Liver (tissue), 3 donors: ENCODE data around the gene JPH3.

Experiments used
- EGR1 ChIP-seq, 2 donors: IDR thresholded peaks; 2 replicates each; pipeline ENCODE4 v1.6.1; 2016 to 2018; ENCODE audit warnings: antibody characterized with exemption in 2 of 2, low read depth in 2 of 2
- FOXA1 ChIP-seq: IDR thresholded peaks from 2 replicates; pipeline ENCODE4 v1.6.1; 2016; ENCODE audit warnings: antibody characterized with exemption
- FOXA2 ChIP-seq: IDR thresholded peaks from 2 replicates; pipeline ENCODE4 v1.6.1; 2016; ENCODE audit warnings: antibody characterized with exemption
- GABPA ChIP-seq, 2 donors: IDR thresholded peaks in 1 of 2; conservative IDR thresholded peaks in 1 of 2; 2 replicates each; pipeline ENCODE4 v1.6.1; 2016; ENCODE audit warnings: antibody characterized with exemption in 2 of 2, mild to moderate bottlenecking in 1 of 2, moderate library complexity in 1 of 2
- HNF4A ChIP-seq, 2 donors: conservative IDR thresholded peaks; 2 replicates each; pipeline ENCODE4 v1.6.1; 2016; ENCODE audit warnings: antibody characterized with exemption in 2 of 2, mild to moderate bottlenecking in 2 of 2
- JUND ChIP-seq, 2 donors: IDR thresholded peaks; 2 replicates each; pipeline ENCODE4 v1.6.1; 2016; ENCODE audit warnings: antibody characterized with exemption in 2 of 2
- MAX ChIP-seq: IDR thresholded peaks from 2 replicates; pipeline ENCODE4 v1.6.1; 2016; ENCODE audit warnings: antibody characterized with exemption
- RAD21 ChIP-seq, 2 donors: IDR thresholded peaks; 2 replicates each; pipeline ENCODE4 v1.6.1; 2016; ENCODE audit warnings: antibody characterized with exemption in 2 of 2, mild to moderate bottlenecking in 2 of 2
- REST ChIP-seq: IDR thresholded peaks from 2 replicates; pipeline ENCODE4 v1.6.1; 2016; ENCODE audit warnings: antibody characterized with exemption, mild to moderate bottlenecking
- SP1 ChIP-seq: IDR thresholded peaks from 2 replicates; pipeline ENCODE4 v1.6.1; 2018; ENCODE audit warnings: antibody characterized with exemption, mild to moderate bottlenecking
- TAF1 ChIP-seq: conservative IDR thresholded peaks from 2 replicates; pipeline ENCODE4 v1.6.1; 2016; ENCODE audit warnings: antibody characterized with exemption, mild to moderate bottlenecking
- TF ChIP-seq, protein P1 (sequence below): fragments of 150-350 bp; IDR thresholded peaks from 2 replicates; pipeline ENCODE4 v1.5.1; 2017; ENCODE audit warnings: improper control_type of control experiment, low read depth, low read length; ENCODE audit not compliant: missing input control
- TF ChIP-seq, protein P2 (sequence below): IDR thresholded peaks from 2 replicates; pipeline ENCODE4 v1.6.1; 2016; ENCODE audit warnings: antibody characterized with exemption
- donor health status: healthy.
- donor health status: healthy.

- TF ChIP-seq FOXA1 (no peak), EGR1 (IDR thresholded peaks at IDR 0.05; ENCODE audit: low read depth in 2 of 2) (no peak), MAX (no peak), SP1 (no peak), GABPA (IDR thresholded peaks at IDR 0.05 in 1 of 2, conservative IDR thresholded peaks at IDR 0.05 in 1 of 2) (no peak), RAD21 (IDR thresholded peaks at IDR 0.05) (no peak), JUND (IDR thresholded peaks at IDR 0.05) (no peak), TAF1 (no peak), REST (no peak), FOXA2 (no peak), HNF4A (conservative IDR thresholded peaks at IDR 0.05) (no peak)
- TF ChIP-seq, protein P1, sequence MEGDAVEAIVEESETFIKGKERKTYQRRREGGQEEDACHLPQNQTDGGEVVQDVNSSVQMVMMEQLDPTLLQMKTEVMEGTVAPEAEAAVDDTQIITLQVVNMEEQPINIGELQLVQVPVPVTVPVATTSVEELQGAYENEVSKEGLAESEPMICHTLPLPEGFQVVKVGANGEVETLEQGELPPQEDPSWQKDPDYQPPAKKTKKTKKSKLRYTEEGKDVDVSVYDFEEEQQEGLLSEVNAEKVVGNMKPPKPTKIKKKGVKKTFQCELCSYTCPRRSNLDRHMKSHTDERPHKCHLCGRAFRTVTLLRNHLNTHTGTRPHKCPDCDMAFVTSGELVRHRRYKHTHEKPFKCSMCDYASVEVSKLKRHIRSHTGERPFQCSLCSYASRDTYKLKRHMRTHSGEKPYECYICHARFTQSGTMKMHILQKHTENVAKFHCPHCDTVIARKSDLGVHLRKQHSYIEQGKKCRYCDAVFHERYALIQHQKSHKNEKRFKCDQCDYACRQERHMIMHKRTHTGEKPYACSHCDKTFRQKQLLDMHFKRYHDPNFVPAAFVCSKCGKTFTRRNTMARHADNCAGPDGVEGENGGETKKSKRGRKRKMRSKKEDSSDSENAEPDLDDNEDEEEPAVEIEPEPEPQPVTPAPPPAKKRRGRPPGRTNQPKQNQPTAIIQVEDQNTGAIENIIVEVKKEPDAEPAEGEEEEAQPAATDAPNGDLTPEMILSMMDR = no peak
- TF ChIP-seq, protein P2, sequence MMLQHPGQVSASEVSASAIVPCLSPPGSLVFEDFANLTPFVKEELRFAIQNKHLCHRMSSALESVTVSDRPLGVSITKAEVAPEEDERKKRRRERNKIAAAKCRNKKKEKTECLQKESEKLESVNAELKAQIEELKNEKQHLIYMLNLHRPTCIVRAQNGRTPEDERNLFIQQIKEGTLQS = no peak
These were observed 24.1 kb downstream of the JPH3 start for GRCh38 chr16:87626401-87626800.
